Occipital lobe (tissue), 2 donors: ENCODE results near the gene CDC42BPB. TPM values are rescaled to one million over a fixed set of nuclear protein-coding genes. Genes with fewer than 3 reads are reported as not detected.
"Not testable (repeated sequence)": the region's sequence is repeated elsewhere in the genome, so short reads cannot be mapped to it uniquely, and the experiment has no call there.

Experiments
- DNase-seq: peaks from one replicate; lab custom pipeline; 2025; lab: John Stamatoyannopoulos, UW
- total RNA-seq: library from RNA; depleted of rRNA; stranded (reverse); fragments of >200 nt; gene quantifications from one replicate; pipeline ENCODE4 v1.2.3, GENCODE V29; 2014

The CDC42BPB gene
- total RNA-seq, 1 donor from 2014 or later: 76.4 TPM

DNA sequence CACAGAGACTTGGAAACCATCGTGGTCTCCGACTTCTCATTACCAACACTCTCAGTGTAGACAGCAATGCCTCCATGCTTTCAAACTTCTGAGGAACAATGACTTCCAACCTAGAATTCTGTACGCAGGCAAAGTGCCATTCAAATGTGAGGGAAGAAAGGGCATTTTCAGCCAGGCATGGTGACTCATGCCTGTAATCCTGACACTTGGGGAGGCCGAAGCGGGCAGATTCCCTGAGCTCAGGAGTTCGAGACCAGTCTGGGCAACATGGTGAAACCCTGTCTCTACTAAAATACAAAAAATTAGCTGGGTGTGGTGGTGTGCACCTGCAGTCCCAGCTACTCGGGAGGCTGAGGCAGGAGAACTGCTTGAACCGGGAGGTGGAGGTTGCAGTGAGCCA, 9.9 kb downstream of the CDC42BPB start:
- not testable (repeated sequence) for DNase-seq

DNA sequence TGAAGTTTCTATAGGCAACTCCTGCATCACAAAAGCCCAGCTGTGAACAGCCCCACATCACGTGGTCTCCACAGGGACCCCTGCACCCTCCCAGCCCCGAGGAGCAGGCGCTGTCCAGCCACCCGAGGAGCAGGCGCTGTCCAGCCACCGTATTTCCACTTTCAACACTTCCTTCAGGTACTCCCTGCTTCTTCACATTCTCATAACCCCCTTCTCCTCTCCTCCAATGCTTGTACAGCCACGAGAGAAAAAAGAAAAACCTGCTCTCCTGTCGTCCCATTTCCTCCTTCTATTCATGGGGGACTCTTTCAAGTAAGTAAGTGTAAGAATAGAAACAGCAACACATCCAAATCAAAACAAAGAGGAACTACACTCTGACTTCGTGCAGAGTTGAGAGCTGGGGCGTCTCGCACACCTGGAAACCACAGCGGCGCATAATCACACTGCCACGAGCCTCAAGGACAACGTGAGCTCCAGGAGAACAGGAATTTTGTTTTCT, 11.9 kb downstream of the CDC42BPB start:
- no peak for DNase-seq

DNA sequence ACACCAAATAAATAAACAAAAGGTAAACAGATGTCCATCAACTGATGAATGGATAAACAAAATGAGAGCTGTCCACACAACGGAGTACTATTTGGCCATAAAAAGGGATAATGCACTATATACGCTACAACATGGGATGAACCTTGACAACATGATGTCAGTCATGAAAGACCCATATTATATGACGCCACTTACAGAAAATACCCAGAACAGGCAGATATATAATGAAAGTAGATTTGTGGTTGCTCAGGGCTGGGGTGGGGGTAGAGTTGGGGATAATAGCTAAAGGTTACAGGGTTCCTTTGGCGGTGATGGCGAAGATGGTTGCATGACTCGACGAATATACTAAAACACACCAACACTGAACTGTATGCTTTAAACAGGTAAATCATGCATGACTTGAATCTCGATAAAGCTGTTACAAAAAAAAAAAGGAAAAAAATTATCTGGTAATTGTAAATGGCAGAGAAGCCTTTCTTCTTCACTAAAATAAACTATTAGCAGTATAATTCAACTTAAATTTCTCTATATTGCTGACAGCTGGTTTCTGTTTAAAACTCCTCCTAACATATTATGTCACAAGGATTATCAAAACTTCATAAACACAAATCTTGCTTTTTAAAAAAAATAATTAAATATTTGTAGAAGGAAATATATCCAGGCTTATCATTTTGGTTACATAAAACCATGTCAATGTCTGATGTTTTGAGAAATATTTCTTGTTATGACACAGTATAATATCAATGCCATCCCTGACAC, 13.9 kb downstream of the CDC42BPB start:
- no peak for DNase-seq

DNA sequence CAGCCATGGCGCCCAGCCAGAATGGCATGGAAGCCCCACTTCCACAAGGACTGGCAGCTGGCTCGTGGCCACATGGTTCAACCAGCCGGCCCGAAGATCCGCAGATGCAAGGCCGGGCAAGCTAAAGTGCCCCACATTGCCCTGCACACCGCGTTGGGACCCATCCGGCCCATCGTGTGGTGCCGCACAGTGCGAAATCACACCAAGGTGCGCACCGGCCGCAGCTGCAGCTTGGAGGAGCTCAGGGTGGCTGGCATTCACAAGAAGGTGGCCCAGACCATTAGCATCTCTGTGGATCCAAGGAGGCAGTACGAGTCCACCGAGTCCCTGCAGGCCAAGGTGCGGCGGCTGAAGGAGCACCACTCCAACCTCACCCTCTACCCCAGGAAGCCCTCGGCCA, 15.9 kb downstream of the CDC42BPB start:
- DNase-seq: no peak

DNA sequence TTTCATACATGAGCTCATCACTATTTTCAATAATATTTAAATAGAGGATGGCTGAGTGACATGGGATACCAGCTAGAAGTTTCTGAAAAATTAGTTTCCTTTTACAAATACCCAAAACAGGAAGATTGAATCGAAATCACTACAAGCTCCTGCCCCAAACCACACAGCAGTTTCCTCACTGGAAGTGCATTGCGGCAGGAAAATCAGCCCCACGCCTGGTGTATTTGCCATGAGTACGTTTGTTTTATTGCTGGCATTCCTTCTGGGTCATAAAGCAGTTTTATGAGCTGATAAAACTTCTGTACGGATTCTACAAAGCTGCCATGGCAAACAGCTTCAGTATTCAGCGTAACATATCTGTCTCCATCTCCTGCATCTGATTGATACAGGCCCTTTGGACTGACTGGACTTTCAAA, 23.7 kb downstream of the CDC42BPB start:
- no peak for DNase-seq

DNA sequence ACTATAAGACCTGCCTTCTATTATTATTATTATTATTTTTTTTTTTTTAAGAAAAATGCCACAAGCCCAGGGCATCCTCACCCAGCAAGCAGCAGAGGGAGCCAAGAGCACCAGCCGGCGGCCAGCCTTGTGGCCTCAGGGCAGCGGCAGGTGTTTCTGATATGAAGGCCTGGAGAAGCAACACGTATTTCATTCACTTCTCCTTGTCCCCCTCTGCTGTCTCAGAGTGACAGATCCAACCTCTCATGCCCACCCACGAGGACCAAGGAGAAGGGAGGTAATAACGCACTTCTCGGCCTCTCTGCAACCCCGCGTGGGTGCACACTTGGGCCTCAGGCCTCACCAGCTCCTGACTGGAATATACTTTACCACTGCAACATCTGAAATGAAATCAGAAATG, 25.4 kb downstream of the CDC42BPB start:
- DNase-seq: no peak

DNA sequence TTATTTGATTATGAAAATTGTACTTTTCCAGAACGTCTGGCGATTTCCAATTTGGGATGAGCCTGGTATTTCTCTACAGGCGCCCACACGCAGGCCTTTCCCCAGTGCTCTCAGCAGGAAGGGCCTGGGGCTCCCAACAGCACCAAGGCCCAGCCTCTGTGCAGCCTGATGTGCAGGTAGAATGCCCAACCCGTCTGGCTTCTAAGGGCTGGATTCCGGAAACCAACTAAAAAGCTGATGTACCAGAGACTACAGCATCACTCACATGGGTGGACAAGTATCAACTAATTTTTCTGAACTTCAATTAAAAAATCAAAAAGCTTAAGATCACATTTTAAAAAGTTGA, 25.8 kb downstream of the CDC42BPB start:
- DNase-seq: no peak

DNA sequence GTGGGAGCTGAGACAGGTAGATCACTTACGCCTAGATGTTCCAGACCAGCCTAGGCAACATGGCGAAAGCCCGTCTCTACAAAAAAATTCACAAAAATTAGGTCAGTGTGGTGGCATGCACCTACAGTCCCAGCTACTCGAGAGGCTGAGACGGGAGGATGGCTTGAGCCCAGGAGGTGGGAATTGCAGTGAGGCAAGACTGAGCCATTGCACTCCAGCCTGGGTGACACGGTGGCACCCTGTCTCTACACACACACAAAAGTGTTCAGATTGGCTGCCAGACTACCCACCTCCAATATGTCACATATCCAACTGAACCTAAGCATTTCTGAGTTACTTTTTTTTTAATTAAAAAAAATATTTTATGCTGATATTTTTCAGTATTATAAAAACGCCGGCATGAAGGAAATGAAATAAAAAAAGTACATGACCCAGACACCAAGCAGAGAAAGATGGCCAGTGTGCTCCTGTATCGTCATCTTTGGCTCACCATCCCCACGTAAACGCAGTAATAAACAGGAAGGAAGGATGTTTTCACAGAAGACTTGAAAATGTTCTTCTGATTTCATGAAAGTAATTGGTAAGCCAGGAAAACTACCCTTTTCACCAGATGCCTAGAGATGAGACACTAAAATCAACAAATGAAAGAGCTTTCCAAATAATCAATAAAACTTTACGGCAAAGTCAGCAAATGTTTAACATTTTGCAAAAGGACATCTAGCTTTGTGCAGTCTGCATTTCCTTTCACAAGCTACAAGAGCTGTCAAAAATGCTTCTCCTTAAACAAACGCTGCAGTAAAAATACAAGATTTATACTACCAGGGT, 26.4 kb downstream of the CDC42BPB start:
- DNase-seq: no peak

DNA sequence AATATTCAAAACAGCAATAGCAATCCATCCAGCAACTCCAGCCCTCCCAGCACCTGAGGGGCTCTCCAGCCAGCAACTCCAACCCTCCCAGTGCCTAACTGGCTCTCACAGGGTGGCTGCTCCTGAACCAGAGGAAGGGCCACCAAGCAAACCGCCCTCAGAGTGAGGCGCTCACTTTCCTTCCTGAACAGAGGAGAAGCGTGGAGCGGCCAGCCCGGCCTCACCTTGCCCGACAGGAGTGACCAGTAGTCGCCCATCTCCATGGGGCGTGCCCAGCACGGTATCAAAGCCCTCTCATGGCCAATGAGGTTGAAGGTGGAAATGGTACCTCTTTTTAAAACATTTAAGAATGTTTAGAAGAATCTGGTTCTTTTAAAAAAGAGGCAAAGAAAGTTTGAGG, 27.4 kb downstream of the CDC42BPB start:
- DNase-seq: no peak

DNA sequence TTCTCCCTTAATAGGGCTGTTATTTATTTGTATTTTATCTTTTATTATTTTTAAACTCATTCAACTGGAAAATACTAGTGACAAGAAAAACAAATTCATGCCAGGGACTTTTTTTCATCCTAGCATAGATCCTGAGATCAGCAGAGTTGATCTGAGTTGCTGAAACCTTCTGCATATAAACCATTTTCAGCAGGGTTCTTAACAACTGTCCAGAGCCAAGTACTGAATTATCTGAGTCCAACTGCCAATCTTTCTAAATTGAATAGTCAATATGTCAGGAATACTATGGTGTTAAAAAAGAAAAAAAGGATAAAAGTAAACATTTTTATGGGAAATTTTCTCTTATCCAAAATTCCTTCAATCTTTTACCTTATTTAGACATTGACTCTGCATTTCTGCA, 28.6 kb downstream of the CDC42BPB start:
- no peak for DNase-seq

DNA sequence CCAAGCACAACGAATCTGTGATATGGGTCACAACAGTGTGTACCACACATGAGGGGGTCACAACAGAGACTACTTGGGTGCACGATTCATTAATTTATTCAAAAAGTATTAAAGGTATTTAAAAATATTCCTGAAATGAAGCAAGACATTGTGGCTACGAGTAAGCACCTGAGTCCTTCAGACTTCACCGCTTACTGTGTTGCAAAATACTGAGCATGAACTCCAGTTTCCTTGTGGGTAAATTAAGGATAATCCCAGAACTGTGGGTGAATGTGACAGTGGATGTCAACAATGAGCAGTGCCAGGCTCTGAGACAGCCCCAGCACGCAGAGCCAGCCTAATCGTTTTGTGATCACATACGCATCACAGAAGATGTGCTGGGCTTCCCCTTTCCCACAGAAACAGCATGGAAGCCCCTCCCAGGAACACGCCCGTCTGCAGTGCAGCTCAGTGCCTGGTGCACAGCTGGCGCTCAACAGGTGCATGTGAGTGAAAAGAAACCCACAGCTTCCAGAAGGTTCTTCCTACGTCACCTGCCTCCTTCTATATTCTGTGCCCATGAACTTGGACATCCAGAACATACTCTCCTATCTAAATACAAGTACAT, 29.1 kb downstream of the CDC42BPB start:
- no peak for DNase-seq

DNA sequence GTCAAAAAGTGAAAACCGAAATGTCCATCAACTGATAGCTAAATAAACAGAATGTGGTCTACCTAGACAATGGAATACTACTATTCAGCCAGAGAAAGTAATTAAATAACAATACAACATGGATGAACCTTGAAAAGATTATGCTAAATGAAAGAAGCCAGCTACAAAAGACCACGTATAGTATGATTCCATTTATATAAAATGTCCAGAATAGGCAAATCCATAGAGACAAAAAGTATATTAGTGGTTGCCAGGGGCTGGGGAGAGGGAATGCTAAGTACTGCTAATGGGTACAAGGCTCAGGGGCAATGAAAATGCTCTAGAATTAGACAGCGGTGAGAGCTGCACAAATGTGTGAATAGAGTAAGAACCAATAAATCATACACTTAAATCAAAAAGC, 29.9 kb downstream of the CDC42BPB start:
- DNase-seq: no peak

DNA sequence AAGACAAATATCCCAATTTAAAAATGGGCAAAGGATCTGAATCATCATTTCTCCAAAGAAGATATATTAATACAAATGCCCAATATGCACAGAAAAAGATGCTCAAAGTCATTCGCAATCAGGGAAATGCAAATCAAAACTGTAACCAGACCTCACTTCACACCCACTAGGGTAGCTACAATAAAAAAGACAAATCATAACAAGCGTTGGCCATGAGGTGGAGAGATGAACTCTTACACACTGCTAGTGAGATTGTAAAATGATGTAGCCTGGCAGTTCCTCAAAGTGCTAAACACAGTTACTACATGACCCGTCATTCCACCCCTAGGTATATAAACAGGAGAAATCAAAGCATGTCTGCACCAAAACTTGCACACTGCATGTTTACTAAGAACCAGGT, 30.4 kb downstream of the CDC42BPB start:
- DNase-seq: no peak

DNA sequence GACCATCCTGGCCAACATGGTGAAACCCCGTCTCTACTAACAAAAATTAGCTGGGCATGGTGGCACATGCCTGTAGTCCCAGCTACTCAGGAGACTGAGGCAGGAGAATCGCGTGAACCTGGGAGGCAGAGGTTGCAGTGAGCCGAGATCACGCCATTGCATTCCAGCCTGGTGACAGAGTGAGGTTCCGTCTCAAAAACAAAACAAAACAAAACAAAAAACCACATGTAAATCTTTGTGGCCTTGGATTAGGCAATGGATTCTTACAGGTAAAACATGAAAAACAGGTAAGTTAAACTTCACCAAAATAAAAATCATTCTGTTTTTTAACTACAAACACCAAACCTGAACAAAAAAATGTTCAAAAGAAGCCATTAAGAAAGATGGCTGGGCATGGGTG, 31.2 kb downstream of the CDC42BPB start:
- DNase-seq: not testable (repeated sequence)

DNA sequence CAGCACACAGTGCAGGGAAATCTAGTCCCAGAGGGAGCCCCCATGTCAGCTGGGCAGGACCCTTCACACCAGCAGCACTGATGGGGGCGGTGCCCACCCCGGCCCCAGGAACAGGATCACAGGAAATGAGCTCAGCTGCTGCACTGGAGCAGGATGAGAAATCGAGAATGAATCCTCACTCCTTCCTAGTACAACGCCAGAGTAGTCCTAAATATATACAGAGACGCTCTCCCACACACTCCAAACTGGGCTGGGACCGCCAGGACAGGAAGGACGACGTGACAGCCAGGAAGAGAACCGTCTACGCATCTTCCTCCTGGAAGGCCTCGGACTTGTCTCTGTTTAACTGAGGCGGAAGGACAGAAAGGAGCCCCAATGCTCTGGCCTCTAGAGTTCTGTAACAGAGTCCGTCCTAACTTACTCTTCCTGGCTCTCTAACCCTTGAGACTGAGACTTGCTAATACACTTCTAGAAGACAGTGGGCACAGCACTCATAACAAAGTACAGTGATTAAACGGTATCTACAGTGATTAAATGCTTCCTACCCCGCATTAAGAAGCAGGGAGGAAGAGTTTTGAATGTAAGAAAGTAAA, 33.4 kb downstream of the CDC42BPB start:
- no peak for DNase-seq

DNA sequence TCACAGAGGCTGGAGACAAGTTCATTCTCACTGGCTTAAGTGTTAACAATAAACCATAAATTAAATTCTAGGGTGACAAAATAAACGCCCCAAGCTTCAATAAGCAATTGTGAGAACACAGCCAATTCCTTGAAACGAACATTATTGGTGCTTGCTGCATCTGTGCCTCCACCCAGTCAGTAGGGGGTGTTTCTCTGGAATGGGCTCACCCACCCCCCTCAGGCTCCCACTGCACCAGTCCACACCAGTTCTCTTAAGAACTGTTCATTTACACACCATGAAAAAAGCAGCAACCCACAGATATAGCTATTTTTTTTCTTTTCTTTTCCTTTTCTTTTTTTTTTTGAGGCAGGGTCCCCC, 34.7 kb downstream of the CDC42BPB start:
- DNase-seq: no peak

DNA sequence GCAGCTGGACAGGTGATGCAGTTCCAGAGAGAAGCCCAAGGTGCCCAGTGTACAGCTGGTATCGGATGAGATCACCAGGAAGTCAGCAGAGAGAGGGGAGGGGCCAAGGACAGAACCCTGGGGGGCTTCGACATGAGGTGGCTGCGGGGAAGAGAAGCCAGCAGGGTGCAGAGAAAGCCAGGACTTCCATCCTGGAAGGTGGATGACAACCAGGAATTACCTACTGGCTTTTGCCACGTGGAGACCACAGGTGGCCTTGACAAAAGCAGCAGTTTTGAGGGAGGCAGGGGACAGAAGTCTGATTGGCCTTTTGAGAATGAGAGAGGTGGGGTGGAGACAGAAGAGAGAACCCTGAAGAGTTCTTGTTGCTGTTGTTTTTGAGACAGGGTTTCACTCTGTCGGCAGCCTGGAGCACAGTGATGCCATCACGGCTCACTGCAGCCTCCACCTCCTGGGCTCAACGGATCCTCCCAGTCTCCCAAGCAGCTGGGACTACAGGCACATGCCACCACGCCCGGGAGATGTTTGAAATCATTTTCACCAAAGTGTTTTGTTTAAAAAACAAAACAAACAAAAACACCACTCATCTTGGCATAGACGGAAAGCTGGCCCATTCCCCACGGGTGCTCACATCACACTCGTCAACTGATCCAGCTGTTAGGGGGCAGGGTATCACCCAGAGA, 35.2 kb downstream of the CDC42BPB start:
- no peak for DNase-seq

DNA sequence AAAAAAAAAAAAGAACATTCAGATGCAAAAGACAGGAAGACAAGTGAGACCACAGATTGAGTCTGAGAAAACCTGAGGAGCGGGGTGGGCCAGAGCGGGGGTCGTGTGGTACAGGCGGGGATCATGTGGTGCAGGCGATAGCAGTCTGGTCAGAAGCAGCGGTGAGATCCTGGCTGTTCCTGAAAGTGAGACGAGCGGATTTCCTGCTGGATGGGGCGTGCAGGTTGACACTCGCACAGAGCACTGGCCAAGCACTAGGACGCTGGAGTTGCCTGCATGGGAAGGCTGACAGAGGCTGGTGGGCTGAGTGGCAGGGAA, 35.7 kb downstream of the CDC42BPB start:
- no peak for DNase-seq

DNA sequence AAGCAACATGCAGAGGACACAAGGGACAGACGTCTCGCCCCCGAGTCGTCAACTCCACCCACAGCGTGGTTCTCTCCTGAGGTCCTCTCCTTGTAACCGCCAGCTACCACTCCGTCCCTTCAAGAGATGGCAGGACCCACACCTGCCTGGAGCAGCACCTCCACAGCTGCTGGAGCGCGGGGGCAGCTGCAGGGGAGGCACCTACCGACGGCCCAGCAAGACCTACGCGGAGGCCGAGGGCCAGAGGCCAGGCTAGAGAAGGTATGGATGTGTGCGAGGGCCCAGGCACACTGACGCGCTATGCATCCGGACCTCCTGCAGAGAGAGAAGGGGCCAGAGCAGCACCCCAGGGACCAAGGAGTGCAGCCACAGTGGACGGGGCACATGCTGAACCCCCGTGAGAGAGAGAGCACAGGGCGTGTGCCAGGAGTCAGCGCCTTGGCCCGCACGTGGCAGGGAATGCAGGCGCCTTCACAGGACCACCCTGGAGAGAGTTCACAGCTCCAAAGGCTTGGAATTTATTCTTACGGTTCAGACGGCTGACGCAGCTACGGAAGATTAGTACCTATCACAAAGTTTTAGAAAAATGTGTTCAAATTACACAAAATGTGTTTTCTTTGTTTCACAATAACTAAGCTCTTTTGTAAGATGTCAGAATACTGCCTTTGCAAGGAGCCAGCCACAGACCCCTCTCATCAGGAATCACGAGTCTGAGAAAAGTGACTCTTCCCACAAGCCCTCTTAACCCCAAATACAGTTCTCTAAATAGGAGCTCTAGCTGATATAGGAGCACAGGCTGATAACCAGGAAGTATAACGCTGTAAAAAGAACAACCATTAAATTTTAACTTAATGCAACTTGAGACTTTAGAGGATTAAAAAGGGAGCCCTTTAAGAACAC, 36.8 kb downstream of the CDC42BPB start:
- no peak for DNase-seq

DNA sequence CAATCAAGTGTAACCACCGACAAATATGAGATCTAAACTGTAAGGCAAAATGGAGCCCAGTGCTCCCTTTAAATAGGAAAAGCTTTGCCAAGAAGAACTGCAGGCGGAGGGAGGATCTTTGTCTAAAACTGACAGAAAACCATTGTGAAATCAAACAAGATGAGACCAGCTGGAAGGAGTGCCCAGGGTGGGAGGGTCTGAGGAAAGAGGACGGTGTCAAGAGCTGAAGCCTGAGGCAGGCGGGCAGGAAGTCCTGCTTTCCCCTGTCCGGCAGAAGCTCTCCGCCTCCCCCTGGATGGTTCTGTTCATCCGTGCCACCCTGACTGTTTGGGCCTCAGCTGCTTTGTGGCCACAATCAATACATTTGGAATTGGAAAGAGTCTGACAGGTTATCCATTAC, 37.5 kb downstream of the CDC42BPB start:
- DNase-seq: no peak

DNA sequence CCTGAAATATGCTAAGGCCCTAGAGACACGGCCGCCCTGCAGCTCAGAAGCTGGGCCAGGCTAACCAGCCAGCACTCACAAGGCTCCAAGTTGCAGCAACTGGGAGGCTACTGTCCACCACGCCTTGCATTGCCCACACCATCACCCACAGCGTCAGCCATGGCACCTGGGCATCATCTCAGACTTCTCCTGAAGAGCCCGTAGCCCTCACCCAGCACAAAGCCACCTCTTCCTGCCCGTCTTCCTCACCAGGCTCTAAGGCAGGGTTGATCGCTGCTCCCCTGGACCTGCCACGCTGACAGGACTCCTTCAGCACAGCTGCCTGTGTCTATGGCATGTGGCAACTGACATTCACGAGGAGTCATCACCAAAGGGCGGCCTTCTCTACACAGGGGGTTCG, 38.1 kb downstream of the CDC42BPB start:
- DNase-seq: no peak
